ENCODE data around the gene THUMPD3. TPM values are rescaled to one million over a fixed set of nuclear protein-coding genes. Genes with fewer than 3 reads are reported as not detected.

The THUMPD3 gene
- total and polyA plus RNA-seq, 9 of the 15 experiments (the other 6 are each of a cell fraction or from before 2014, with no cell fraction given), result 58.3 to 132 (median 113) TPM

- TF ChIP-seq ZNF274 (IDR thresholded peaks at IDR 0.05; ENCODE audit: borderline replicate concordance, low read depth, low read length), result no peak
- no peak for TF ChIP-seq SNIP1 (IDR thresholded peaks at IDR 0.05; ENCODE audit: low read depth)
- TF ChIP-seq ILF3 (IDR thresholded peaks at IDR 0.05; ENCODE audit: borderline replicate concordance), result no peak
- no peak for TF ChIP-seq PTRF (tag; IDR thresholded peaks at IDR 0.05)
- no peak for TF ChIP-seq ZNF239 (CRISPR knock-in tag; IDR thresholded peaks at IDR 0.05)
- no peak for TF ChIP-seq ZC3H11A (IDR thresholded peaks at IDR 0.05; ENCODE audit: low read depth, low read length)
- 0 out of 2 replicates have a peak, but pooled peaks have one; percentile 31 for TF ChIP-seq MEF2A (IDR thresholded peaks at IDR 0.05; ENCODE audit: control insufficient read depth, low read depth, low read length)
- no peak for TF ChIP-seq ZNF592 (IDR thresholded peaks at IDR 0.05)
- TF ChIP-seq HEY1 (CRISPR knock-in tag; IDR thresholded peaks at IDR 0.05; ENCODE audit: borderline replicate concordance), result no peak
- TF ChIP-seq SMARCA4 (IDR thresholded peaks at IDR 0.05), result peak; percentile 71
- no peak for TF ChIP-seq RBM25 (IDR thresholded peaks at IDR 0.05; ENCODE audit: low read depth, low read length, severe bottlenecking)
- no peak for TF ChIP-seq FOXK1 (CRISPR knock-in tag; IDR thresholded peaks at IDR 0.05; ENCODE audit: borderline replicate concordance)
- TF ChIP-seq NEUROD1 (IDR thresholded peaks at IDR 0.05; ENCODE audit: borderline replicate concordance, low read depth, low read length, partially characterized antibody), result peak; percentile 55
- peak; percentile 80 to 90 for TF ChIP-seq FOXK2 (conservative IDR thresholded peaks at IDR 0.05 in 1 of 2, IDR thresholded peaks at IDR 0.05 in 1 of 2; ENCODE audit: low read depth in 2 of 2)
- no peak for TF ChIP-seq GTF2F1 (IDR thresholded peaks at IDR 0.05; ENCODE audit: low read depth, low read length)
- TF ChIP-seq ZNF395 (CRISPR knock-in tag; IDR thresholded peaks at IDR 0.05), result no peak
- no peak for TF ChIP-seq CEBPG (CRISPR knock-in tag; IDR thresholded peaks at IDR 0.05)
- no peak for TF ChIP-seq CEBPG (tag; conservative IDR thresholded peaks at IDR 0.05 in 1 of 2, IDR thresholded peaks at IDR 0.05 in 1 of 2)
- TF ChIP-seq SAP30 (IDR thresholded peaks at IDR 0.05; ENCODE audit: borderline replicate concordance, insufficient read depth, low read depth, low read length, poor library complexity, severe bottlenecking), result no peak
- TF ChIP-seq ZNF324 (CRISPR knock-in tag; IDR thresholded peaks at IDR 0.05), result no peak
- TF ChIP-seq TCF15 (CRISPR knock-in tag; IDR thresholded peaks at IDR 0.05), result no peak
- no peak for TF ChIP-seq NR1H2 (CRISPR knock-in tag; IDR thresholded peaks at IDR 0.05)
Measured at GRCh38 chr3:9402410-9403228, 39.8 kb downstream of the THUMPD3 start (continued).
